ENCODE results near the gene P3H1.
A peak's percentile ranks its signal among the peaks of the same experiment; 100 is the strongest.

P3H1 gene

GRCh38 chr1:42784946-42785693 lies 18.3 kb upstream of the P3H1 start, which contains the start of gene TMEM269:
Gene TMEM269, plus strand, starts transcription at chr1:42784991. Its CDS starts 4,903 bp downstream, at chr1:42789894.
- in situ Hi-C loops (cut with HindIII; ENCODE audit: low sequenced_read_pairs), result no loop called here
- peak within 1 kb of the TSS; percentile 31 for H3K4me3 ChIP-seq (ENCODE audit: low read depth, low read length)
- no peak for TF ChIP-seq CTCF (IDR thresholded peaks at IDR 0.05; ENCODE audit: low read depth, low read length)
- no peak for DNase-seq (ENCODE audit: low read depth, low spot score)

GRCh38 chr1:42784547-42784945 lies 17.7 kb upstream of the P3H1 start:
- DNase-seq (ENCODE audit: low read depth, low spot score), result no peak

GRCh38 chr1:42783092-42783491 lies 16.3 kb upstream of the P3H1 start:
- in situ Hi-C loops (cut with HindIII; ENCODE audit: low sequenced_read_pairs), result no loop called here
- H3K4me3 ChIP-seq (ENCODE audit: low read depth, low read length), result no peak overlapping the region
- no peak for TF ChIP-seq CTCF (IDR thresholded peaks at IDR 0.05; ENCODE audit: low read depth, low read length)
- no peak for DNase-seq (ENCODE audit: low read depth, low spot score)

More at GRCh38 chr1:42784547-42784945, 17.7 kb upstream of the P3H1 start:
- no peak overlapping the region for H3K4me3 ChIP-seq (ENCODE audit: low read depth, low read length)
- no peak for TF ChIP-seq CTCF (IDR thresholded peaks at IDR 0.05; ENCODE audit: low read depth, low read length)
- in situ Hi-C loops (cut with HindIII; ENCODE audit: low sequenced_read_pairs), result no loop called here

- no peak for DNase-seq (ENCODE audit: low read depth, low spot score)
- in situ Hi-C loops (cut with HindIII; ENCODE audit: low sequenced_read_pairs), result no loop called here
- no peak overlapping the region for H3K4me3 ChIP-seq (ENCODE audit: low read depth, low read length)
- TF ChIP-seq CTCF (IDR thresholded peaks at IDR 0.05; ENCODE audit: low read depth, low read length), result no peak
These were observed 13.3 kb upstream of the P3H1 start for GRCh38 chr1:42780176-42780575.

- DNase-seq (ENCODE audit: low read depth, low spot score), result no peak
- in situ Hi-C loops (cut with HindIII; ENCODE audit: low sequenced_read_pairs), result no loop called here
- no peak for TF ChIP-seq CTCF (IDR thresholded peaks at IDR 0.05; ENCODE audit: low read depth, low read length)
- no peak overlapping the region for H3K4me3 ChIP-seq (ENCODE audit: low read depth, low read length)
These were observed 12.9 kb upstream of the P3H1 start for GRCh38 chr1:42779725-42780124.

GRCh38 chr1:42777852-42778251 lies 11.0 kb upstream of the P3H1 start:
- peak; percentile 25 for DNase-seq (ENCODE audit: low read depth, low spot score)
- in situ Hi-C loops (cut with HindIII; ENCODE audit: low sequenced_read_pairs), result no loop called here

More at GRCh38 chr1:42777852-42778251, 11.0 kb upstream of the P3H1 start:
- H3K4me3 ChIP-seq (ENCODE audit: low read depth, low read length), result no peak overlapping the region
- peak; percentile 79 for TF ChIP-seq CTCF (IDR thresholded peaks at IDR 0.05; ENCODE audit: low read depth, low read length)
